HUES6 (cell line): Measurements from ENCODE around the gene SOAT2.

Source experiments
- H3K27ac ChIP-seq: 2 replicates; pipeline ENCODE4 v1.7.0; 2013; ENCODE audit warnings: low read depth, mild to moderate bottlenecking, low read length, inconsistent platforms
- H3K27me3 ChIP-seq: 2 replicates; pipeline ENCODE4 v1.6.1; 2013; ENCODE audit warnings: low read length; ENCODE audit not compliant: control insufficient read depth, insufficient read depth
- H3K36me3 ChIP-seq: 2 replicates; pipeline ENCODE4 v1.6.1; 2013; ENCODE audit warnings: low read length; ENCODE audit not compliant: control insufficient read depth, insufficient read depth
- H3K4me1 ChIP-seq: 2 replicates; pipeline ENCODE4 v1.6.1; 2013; ENCODE audit warnings: low read length; ENCODE audit not compliant: control insufficient read depth, insufficient read depth
- H3K4me3 ChIP-seq: 2 replicates; pipeline ENCODE4 v1.5.1; 2013; ENCODE audit warnings: low read depth, low read length
- H3K9ac ChIP-seq: one replicate; pipeline ENCODE4 v1.6.1; 2013; ENCODE audit warnings: mild to moderate bottlenecking, low read length
- H3K9me3 ChIP-seq: 2 replicates; pipeline ENCODE4 v1.6.1; 2013; ENCODE audit warnings: low read depth, low read length; ENCODE audit not compliant: control insufficient read depth, insufficient read depth

The SOAT2 gene

DNA sequence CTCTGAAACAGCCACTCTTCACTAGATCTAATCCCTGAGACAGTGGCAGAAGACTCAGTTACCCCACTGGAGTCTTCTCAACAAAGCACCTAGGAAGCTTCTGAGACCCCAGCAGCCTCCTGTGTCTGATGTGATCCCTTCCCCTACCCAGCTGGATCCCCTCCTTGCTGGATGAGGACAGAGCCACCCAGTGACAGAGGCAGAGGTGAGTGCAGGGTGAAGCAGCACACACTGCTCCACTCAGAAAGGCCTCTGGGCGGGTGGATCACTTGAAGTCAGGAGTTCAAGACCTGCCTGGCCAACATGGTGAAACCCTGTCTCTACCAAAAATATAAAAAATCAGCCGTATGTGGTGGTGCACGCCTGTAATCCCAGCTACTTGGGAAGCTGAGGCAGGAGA lies 26.8 kb upstream of the SOAT2 start:
- peaks cover 13% of the 10 kb centered on the region for H3K27me3 ChIP-seq
- peaks cover 20% of the 10 kb centered on the region for H3K4me1 ChIP-seq
- no peaks in the 10 kb centered on the region for H3K9me3 ChIP-seq
- no peak overlapping the region for H3K9ac ChIP-seq
- no peak overlapping the region for H3K27ac ChIP-seq
- H3K36me3 ChIP-seq: peaks cover 12% of the 10 kb centered on the region; the same call in 1 of the 2 replicates
- no peak overlapping the region for H3K4me3 ChIP-seq

DNA sequence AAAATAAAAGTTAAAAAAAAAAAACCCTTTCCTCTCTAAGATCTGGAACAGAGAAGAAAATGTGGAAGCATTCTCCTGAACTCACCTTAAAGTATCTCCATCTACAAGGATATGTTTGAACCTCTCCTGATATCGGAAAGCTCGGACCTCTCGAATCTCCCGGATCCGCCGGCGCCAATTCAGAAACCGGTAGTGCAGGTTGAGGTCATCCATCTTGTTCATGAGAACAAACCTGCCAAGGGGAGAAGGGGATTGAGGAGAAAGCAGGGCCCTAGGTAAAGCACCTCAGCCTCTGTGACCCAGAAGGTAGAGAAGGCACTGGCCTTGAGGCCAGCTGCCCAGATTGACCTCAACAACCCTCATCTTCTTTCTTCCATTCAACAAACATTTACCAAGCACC lies 26.3 kb upstream of the SOAT2 start:
- Histone ChIP-seq H3K9me3 (no peaks in the 10 kb centered on the region), H3K27ac (no peak overlapping the region), H3K9ac (no peak overlapping the region), H3K36me3 (peaks cover 12% of the 10 kb centered on the region; the same call in 1 of the 2 replicates), H3K4me3 (no peak overlapping the region), H3K4me1 (peaks cover 18% of the 10 kb centered on the region), H3K27me3 (peaks cover 18% of the 10 kb centered on the region)

DNA sequence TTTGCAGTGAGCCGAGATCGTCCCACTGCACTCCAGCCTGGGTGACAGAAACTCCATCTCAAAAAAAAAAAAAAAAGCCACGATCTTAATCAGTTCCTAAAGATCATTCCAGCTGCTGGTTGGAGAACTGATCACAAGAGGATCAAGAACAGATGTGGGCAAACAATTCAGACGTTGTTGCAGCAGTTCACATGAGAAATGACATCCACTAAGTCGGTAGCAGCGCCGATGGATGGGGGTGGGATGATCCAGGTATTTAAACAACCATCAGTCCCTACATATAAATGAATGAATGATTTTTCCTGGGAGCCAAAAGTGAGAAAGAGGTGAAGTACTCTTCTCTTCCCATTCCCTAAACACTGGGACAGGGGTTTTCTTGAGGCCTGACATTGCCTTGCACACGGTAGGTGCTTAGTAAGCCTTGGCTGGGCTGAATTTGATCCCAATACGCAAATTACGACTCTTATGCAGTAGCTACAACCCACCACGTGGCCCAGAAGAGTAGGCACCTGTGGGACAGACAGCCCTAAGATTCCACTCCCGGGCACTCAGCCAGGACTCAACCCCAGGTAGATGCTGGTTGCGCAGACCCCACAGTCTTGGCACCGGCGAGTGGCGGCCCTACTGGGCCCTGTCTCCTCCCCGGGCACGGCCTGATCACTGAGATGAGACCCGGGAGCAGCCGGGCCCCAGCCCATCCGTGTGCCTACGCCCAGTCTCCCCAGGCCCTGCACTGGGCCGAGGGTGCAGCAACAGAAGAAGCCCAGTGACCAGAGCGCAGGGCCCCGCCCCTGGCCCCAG lies 24.7 kb upstream of the SOAT2 start:
- H3K27ac ChIP-seq: no peak overlapping the region
- H3K4me3 ChIP-seq: peak overlapping the region; percentile 66
- H3K36me3 ChIP-seq: peaks cover 12% of the 10 kb centered on the region; the same call in 1 of the 2 replicates
- H3K27me3 ChIP-seq: peaks cover 21% of the 10 kb centered on the region
- H3K9ac ChIP-seq: peak overlapping the region; percentile 47
- H3K4me1 ChIP-seq: peaks cover 9% of the 10 kb centered on the region
- no peaks in the 10 kb centered on the region for H3K9me3 ChIP-seq

DNA sequence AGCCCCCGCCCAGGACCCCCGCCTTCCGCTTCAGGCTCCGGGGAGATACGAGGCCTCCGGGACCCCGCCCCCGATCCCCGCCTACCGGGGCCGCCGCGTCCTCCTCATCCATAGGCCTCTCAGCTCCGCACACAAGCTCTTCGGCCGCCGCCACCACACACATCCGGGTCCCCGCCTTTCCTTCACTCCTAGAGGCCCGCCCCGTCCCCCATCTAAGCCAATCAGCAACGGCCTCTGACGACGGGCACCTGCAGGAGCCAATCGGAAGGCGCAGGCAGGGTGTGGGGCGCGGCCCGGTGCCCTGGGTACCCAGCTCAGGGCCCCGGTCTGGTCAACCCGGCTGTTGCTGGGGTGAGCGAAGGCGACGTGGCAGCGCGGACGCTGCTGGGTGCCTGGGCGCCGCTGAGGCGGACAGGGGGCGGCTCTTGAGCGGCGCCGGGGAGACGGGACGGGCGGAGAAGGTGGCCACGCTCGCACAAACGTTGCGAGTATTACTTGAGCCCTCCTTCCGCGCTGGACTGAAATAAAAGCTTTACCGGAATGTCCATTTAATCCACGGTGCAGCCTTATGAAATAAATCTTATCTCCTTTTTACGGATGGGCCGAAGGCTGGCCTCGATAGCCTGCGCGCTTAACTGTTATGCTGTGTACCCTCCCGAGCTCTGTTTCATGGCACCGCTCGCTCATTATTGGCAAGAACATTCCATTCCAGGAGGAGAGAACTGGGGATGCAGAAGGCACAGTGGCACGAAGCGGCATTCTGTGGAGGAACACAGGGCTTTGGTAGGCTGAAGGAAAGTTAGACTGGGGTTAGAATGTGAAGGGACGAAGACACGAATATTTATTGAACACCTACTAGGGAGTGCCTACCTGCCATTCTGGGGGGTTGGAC lies 23.8 kb upstream of the SOAT2 start, which contains the start of gene SPRYD3:
SPRYD3 (minus strand) TSS at position 165 of the 892 bp plus-strand sequence; CDS start at position 108, 57 bp downstream.
- Histone ChIP-seq H3K4me1 (peaks cover 9% of the 10 kb centered on the region), H3K36me3 (peaks cover 5% of the 10 kb centered on the region; the same call in 1 of the 2 replicates)

DNA sequence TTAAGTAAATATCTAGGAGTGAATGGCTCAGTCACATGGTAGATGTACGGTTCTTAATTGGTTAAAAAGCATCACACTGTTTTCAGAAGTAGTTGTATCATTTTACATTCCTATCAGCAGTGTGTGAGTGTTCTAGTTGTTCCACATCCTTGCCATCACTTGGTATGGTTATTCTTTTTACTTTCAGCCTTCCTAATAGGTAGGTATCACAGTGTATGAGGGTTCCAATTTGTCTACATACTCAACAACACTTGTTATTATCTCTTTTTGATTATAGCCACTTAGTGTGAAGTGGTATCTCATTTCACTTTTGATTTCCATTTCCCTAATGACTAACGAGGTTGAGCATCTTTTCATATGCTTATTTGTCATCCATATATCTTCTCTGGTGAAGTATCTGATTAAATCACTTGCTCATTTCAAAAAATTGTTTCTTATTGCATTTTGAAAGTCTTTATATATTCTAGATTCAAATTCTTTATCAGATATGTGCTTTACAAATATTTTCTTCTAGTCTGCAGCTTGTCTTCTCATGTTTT lies 20.6 kb upstream of the SOAT2 start:
- Histone ChIP-seq H3K4me1 (peaks cover 9% of the 10 kb centered on the region), H3K27ac (no peak overlapping the region), H3K4me3 (no peak overlapping the region), H3K27me3 (peaks cover 30% of the 10 kb centered on the region), H3K36me3 (no peaks in the 10 kb centered on the region), H3K9me3 (no peaks in the 10 kb centered on the region), H3K9ac (no peak overlapping the region)

More for the DNA sequence above, 23.8 kb upstream of the SOAT2 start, which contains the start of gene SPRYD3:
- Histone ChIP-seq H3K9ac (peak within 1 kb of the TSS; percentile 69), H3K27ac (peak within 1 kb of the TSS; percentile 49; the same call in 1 of the 2 replicates), H3K9me3 (no peaks in the 10 kb centered on the region), H3K27me3 (peaks cover 21% of the 10 kb centered on the region), H3K4me3 (peak within 1 kb of the TSS; percentile 66)

DNA sequence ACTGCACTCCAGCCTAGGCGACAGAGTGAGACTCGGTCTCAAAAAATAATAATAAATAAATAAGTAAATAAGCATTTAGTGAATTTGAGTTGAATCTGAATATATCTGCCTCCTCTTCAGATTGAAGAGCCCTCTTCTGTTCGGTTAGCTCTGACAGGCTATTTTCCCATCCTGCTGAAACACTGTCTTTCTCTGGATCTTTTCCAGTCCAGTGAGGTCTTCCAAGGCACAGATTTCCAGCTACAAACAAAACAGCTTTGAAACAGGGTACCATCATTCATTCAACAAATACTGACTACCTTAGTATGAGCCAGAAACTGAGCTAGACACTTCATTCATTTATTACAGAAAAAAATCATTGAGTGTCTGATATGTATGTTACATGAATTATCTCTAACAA lies 16.9 kb upstream of the SOAT2 start:
- Histone ChIP-seq H3K4me3 (no peak overlapping the region), H3K27ac (no peak overlapping the region), H3K9me3 (no peaks in the 10 kb centered on the region), H3K27me3 (peaks cover 22% of the 10 kb centered on the region), H3K9ac (no peak overlapping the region), H3K36me3 (no peaks in the 10 kb centered on the region), H3K4me1 (no peaks in the 10 kb centered on the region)

DNA sequence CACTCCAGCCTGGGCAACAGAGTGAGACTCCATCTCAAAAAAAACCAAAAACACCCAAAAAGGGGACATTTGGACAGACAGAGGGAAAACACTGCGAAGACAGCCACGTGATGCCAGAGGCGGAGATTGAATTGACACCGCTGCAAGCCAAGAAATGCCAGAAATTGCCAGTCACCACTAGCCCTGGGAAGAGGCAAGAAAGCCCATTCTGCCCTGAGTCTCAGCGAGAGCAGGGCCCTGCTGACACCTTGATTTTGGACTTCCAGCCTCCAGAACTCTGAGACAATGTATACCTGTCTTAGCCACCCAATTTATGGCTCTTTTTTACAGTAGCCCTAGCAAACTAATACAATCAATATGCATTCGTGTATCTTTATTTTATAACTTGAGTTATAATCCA lies 13.2 kb upstream of the SOAT2 start:
- H3K4me3 ChIP-seq: no peak overlapping the region
- H3K4me1 ChIP-seq: no peaks in the 10 kb centered on the region
- no peak overlapping the region for H3K27ac ChIP-seq
- H3K9ac ChIP-seq: no peak overlapping the region
- peaks cover 16% of the 10 kb centered on the region; the same call in 1 of the 2 replicates for H3K27me3 ChIP-seq
- no peaks in the 10 kb centered on the region for H3K9me3 ChIP-seq
- no peaks in the 10 kb centered on the region for H3K36me3 ChIP-seq

DNA sequence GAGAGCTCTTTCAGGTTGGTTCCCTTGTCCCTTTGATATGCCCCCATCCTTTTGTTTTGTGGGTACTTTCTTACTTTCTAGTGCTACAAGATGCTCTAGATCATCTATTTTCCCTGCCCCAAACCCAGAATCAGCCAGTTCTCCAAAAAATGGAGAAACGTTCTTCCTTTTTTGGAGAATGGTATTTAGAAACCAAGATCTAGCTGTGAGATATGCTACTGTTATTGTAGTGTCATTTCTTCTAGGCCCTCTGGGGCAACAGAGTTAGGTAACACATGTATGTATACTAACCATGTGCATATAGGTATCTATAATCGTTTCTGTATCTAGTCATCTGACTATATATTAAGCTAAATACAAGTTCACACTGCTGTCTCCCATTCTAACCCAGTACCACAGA lies 12.7 kb upstream of the SOAT2 start:
- Histone ChIP-seq H3K4me3 (no peak overlapping the region), H3K27me3 (peaks cover 16% of the 10 kb centered on the region; the same call in 1 of the 2 replicates), H3K9ac (no peak overlapping the region), H3K9me3 (no peaks in the 10 kb centered on the region), H3K27ac (no peak overlapping the region), H3K36me3 (no peaks in the 10 kb centered on the region), H3K4me1 (no peaks in the 10 kb centered on the region)

DNA sequence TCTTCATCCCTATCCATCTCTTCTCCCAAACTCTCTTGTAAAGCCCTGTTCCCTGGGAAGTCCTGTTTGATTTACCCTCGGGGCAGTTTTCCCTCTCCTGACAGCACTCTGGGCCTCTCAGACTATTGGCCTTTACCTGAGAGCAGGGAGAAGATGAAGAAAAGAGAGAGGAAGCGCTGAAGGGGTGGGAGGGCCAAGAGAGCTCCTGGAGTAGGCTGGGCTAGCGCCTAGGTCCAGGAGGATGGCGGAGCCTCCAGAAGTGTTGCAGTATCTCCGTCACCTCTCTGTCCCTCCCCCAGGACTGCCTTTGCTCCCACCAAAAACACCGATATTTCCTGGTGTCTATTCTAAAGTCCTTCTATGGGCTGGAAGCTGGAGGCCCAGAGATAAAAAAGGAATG lies 11.5 kb upstream of the SOAT2 start:
- H3K9ac ChIP-seq: no peak overlapping the region
- no peak overlapping the region for H3K4me3 ChIP-seq
- H3K4me1 ChIP-seq: peaks cover 6% of the 10 kb centered on the region
- no peaks in the 10 kb centered on the region for H3K9me3 ChIP-seq
- peaks cover 22% of the 10 kb centered on the region for H3K27me3 ChIP-seq
- no peak overlapping the region for H3K27ac ChIP-seq
- no peaks in the 10 kb centered on the region for H3K36me3 ChIP-seq

DNA sequence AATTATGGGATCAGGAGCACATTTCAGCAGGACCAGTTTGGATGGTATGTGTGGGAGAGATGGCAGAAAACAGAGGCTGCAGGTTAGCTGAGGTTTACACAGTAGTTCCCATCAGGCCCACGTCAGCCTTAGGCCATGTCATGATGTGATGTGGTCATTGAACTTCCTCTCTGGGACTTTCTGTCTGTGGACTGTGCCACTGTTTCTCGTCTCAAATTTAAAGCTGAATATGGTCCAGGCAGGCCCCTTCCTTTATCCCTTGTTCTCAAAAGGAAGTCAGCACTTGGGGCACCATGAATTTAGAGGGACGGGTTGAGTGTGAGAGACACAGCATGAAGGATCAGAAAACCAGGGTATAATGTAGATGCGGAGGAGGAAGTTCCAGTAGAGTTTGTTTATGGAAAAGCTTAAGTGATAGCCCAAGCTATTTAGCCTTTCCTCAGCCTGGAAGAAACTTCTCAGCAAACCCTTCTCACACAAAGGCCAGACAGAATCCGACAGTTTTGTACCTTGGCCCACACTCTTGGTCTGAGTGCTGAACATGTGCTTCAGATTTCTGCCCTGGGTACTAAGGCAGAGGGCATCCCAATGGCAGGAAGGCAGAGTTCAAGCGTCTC lies 9.4 kb upstream of the SOAT2 start:
- no peaks in the 10 kb centered on the region for H3K9me3 ChIP-seq
- H3K27ac ChIP-seq: no peak overlapping the region
- H3K4me1 ChIP-seq: peaks cover 16% of the 10 kb centered on the region
- H3K9ac ChIP-seq: no peak overlapping the region
- H3K4me3 ChIP-seq: no peak overlapping the region
- no peaks in the 10 kb centered on the region for H3K36me3 ChIP-seq
- H3K27me3 ChIP-seq: peaks cover 35% of the 10 kb centered on the region
